Panc1 (cell line): ENCODE results near the gene FAXC. TPM values are rescaled to one million over a fixed set of nuclear protein-coding genes. Genes with fewer than 3 reads are reported as not detected.

Source experiments
- ATAC-seq: fragments of 200-7000 bp; cut with Tn5 transposase; 2 replicates; pipeline ENCODE4 v1.9.1; 2020; ENCODE audit warnings: mild to moderate bottlenecking, moderate library complexity
- BruUV-seq: library from RNA; stranded (reverse); fragments of 400-500 nt; replicated peaks from 2 replicates; lab custom pipeline; 2021; lab: Mats Ljungman, UMichigan
- CTCF ChIA-PET: fragments of 300-600 bp; sonication (Branson Sonifier 250); formaldehyde crosslinking; loops from one replicate; lab custom pipeline; 2022; ENCODE audit warnings: antibody characterized with exemption; lab: Charles Lee
- POLR2A ChIA-PET: fragments of 300-600 bp; sonication (Branson Sonifier 250); formaldehyde crosslinking; loops from one replicate; lab custom pipeline; 2022; ENCODE audit warnings: antibody characterized with exemption; lab: Charles Lee
- DNase-seq: peaks from one replicate; pipeline ENCODE4 v3.0.0-alpha.2; 2010; ENCODE audit warnings: low read depth, low spot score
- H3K27ac ChIP-seq: 2 replicates; pipeline ENCODE4 v1.5.1; 2011; ENCODE audit warnings: mild to moderate bottlenecking, low read length, inconsistent platforms
- H3K27me3 ChIP-seq: fragments of 200-500 bp; sonication (Bioruptor generic); 2 replicates; pipeline ENCODE4 v1.6.0; 2014; ENCODE audit warnings: low read length, inconsistent platforms; ENCODE audit not compliant: control insufficient read depth, insufficient read depth
- H3K36me3 ChIP-seq: fragments of 200-500 bp; sonication (Bioruptor generic); 2 replicates; pipeline ENCODE4 v1.5.1; 2014; ENCODE audit warnings: inconsistent platforms, mild to moderate bottlenecking, low read length, moderate library complexity; ENCODE audit not compliant: control insufficient read depth, insufficient read depth
- H3K4me1 ChIP-seq: 2 replicates; pipeline ENCODE4 v1.5.1; 2011; ENCODE audit warnings: inconsistent platforms, mild to moderate bottlenecking, low read length, moderate library complexity; ENCODE audit not compliant: control insufficient read depth, insufficient read depth
- H3K4me3 ChIP-seq, 2 experiments: 2 replicates each; pipeline ENCODE4 v1.5.1; 2011 to 2012; ENCODE audit warnings: low read depth in 2 of 2, low read length in 2 of 2, mild to moderate bottlenecking in 2 of 2, inconsistent platforms in 1 of 2, moderate library complexity in 1 of 2
- H3K9me3 ChIP-seq: fragments of 200-500 bp; sonication (Bioruptor generic); 2 replicates; pipeline ENCODE4 v1.5.1; 2014; ENCODE audit warnings: low read depth, mild to moderate bottlenecking, inconsistent platforms, low read length, moderate library complexity; ENCODE audit not compliant: control insufficient read depth, insufficient read depth
- POLR2AphosphoS5 ChIP-seq: IDR thresholded peaks from 2 replicates; pipeline ENCODE4 v1.6.1; 2012; ENCODE audit warnings: mild to moderate bottlenecking, low read depth, low read length, moderate library complexity
- REST ChIP-seq, 2 experiments: IDR thresholded peaks; 2 replicates each; pipeline ENCODE4 v1.6.1; 2011 to 2012; ENCODE audit warnings: low read depth in 2 of 2, control low read depth in 1 of 2, low read length in 1 of 2, mild to moderate bottlenecking in 1 of 2, moderate library complexity in 1 of 2; ENCODE audit not compliant: insufficient read depth in 1 of 2
- SIN3A ChIP-seq: IDR thresholded peaks from 2 replicates; pipeline ENCODE4 v1.6.1; 2012; ENCODE audit warnings: low read depth, mild to moderate bottlenecking, low read length, moderate library complexity, borderline replicate concordance; ENCODE audit not compliant: insufficient read depth
- TCF7L2 ChIP-seq: IDR thresholded peaks from 2 replicates; pipeline ENCODE4 v1.6.1; 2011; ENCODE audit warnings: mild to moderate bottlenecking, low read depth, low read length, inconsistent platforms
- in situ Hi-C: cut with HindIII; loops from 2 replicates; pipeline ENCODE4 v1.10.0; 2016; ENCODE audit warnings: low sequenced_read_pairs, low pct_unique_long_range_greater_than_20kb
- intact Hi-C: fragments of 100-400 bp; cut with micrococcal nuclease; formaldehyde crosslinking; loops from one replicate; pipeline ENCODE4 v1.10.0; 2022; ENCODE audit not compliant: unreplicated experiment
- total RNA-seq: library from RNA; stranded (reverse); gene quantifications from one replicate; pipeline ENCODE4 v1.2.1, GENCODE V29; 2021; ENCODE audit not compliant: unreplicated experiment
- TF ChIP-seq, protein P1 (sequence below): fragments of 450-650 bp; IDR thresholded peaks from 2 replicates; pipeline ENCODE4 v1.5.1; 2017; ENCODE audit warnings: mild to moderate bottlenecking

The FAXC gene
- total RNA-seq, 1 experiment from 2014 or later = 9.0 TPM

GRCh38 chr6:99366852-99367251 lies 17.4 kb upstream of the FAXC start:
- Histone ChIP-seq H3K9me3 (no peaks in the 10 kb centered on the region), H3K27me3 (no peaks in the 10 kb centered on the region), H3K4me1 (no peaks in the 10 kb centered on the region), H3K36me3 (no peaks in the 10 kb centered on the region), H3K27ac (no peak overlapping the region), H3K4me3 (no peak overlapping the region)
- ChIA-PET POLR2A (no interaction called here), CTCF (interaction anchor here (0.6 kb wide), 1 partner anchor 53 kb away, joined by 4 read pairs; no protein-coding TSS in a partner anchor)
- intact Hi-C loops (no loop called here), in situ Hi-C loops (no loop called here)
- DNase-seq (no peak), ATAC-seq (no peak)
- TF ChIP-seq SIN3A (no peak), REST (IDR thresholded peaks at IDR 0.05; ENCODE audit: insufficient read depth in 1 of 2, low read depth in 2 of 2, low read length in 1 of 2) (no peak), TCF7L2 (no peak), POLR2AphosphoS5 (no peak)
- TF ChIP-seq, protein P1, sequence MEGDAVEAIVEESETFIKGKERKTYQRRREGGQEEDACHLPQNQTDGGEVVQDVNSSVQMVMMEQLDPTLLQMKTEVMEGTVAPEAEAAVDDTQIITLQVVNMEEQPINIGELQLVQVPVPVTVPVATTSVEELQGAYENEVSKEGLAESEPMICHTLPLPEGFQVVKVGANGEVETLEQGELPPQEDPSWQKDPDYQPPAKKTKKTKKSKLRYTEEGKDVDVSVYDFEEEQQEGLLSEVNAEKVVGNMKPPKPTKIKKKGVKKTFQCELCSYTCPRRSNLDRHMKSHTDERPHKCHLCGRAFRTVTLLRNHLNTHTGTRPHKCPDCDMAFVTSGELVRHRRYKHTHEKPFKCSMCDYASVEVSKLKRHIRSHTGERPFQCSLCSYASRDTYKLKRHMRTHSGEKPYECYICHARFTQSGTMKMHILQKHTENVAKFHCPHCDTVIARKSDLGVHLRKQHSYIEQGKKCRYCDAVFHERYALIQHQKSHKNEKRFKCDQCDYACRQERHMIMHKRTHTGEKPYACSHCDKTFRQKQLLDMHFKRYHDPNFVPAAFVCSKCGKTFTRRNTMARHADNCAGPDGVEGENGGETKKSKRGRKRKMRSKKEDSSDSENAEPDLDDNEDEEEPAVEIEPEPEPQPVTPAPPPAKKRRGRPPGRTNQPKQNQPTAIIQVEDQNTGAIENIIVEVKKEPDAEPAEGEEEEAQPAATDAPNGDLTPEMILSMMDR = no peak
- no TSS peak for BruUV-seq

- H3K4me3 ChIP-seq = no peak overlapping the region
- peaks cover 2% of the 10 kb centered on the region; the same call in 1 of the 2 replicates for H3K27me3 ChIP-seq
- no peak overlapping the region for H3K27ac ChIP-seq
- no peaks in the 10 kb centered on the region for H3K36me3 ChIP-seq
- H3K9me3 ChIP-seq = no peaks in the 10 kb centered on the region
- in situ Hi-C loops (no loop called here), intact Hi-C loops (no loop called here)
- TF ChIP-seq, protein P1 = no peak
- no peak for TF ChIP-seq POLR2AphosphoS5
- TF ChIP-seq SIN3A = no peak
- TF ChIP-seq TCF7L2 = no peak
- no peak for TF ChIP-seq REST (IDR thresholded peaks at IDR 0.05; ENCODE audit: insufficient read depth in 1 of 2, low read depth in 2 of 2, low read length in 1 of 2)
- no peaks in the 10 kb centered on the region for H3K4me1 ChIP-seq
- DNase-seq (no peak), ATAC-seq (no peak)
- ChIA-PET CTCF (no interaction called here), POLR2A (no interaction called here)
- BruUV-seq = no TSS peak
Observed at GRCh38 chr6:99364026-99364425, 14.6 kb upstream of the FAXC start.
